GM10248 (cell line): ENCODE results near the gene NR1D2.
A peak's percentile ranks its signal among the peaks of the same experiment; 100 is the strongest.
"Not testable (repeated sequence)": the region's sequence is repeated elsewhere in the genome, so short reads cannot be mapped to it uniquely, and the experiment has no call there.

ENCODE experiments used
- CTCF ChIA-PET: fragments of 300-600 bp; sonication (Branson Sonifier 250); formaldehyde crosslinking; extraction: SDS; loops from one replicate; lab custom pipeline; 2021; ENCODE audit warnings: antibody characterized with exemption; lab: Yijun Ruan, JAX
- POLR2A ChIA-PET: fragments of 350-650 bp; sonication (Branson Sonifier 250); formaldehyde crosslinking; extraction: SDS; loops from one replicate; lab custom pipeline; 2020; ENCODE audit warnings: antibody characterized with exemption; lab: Yijun Ruan, JAX
- DNase-seq: peaks from one replicate; pipeline ENCODE4 v3.0.0; 2012; ENCODE audit errors: extremely low spot score
- CTCF ChIP-seq: IDR thresholded peaks from 2 replicates; pipeline ENCODE4 v1.5.1; 2012; ENCODE audit warnings: mild to moderate bottlenecking, low read depth; ENCODE audit errors: extremely low read depth, missing control alignments, control extremely low read depth

Gene NR1D2

DNA sequence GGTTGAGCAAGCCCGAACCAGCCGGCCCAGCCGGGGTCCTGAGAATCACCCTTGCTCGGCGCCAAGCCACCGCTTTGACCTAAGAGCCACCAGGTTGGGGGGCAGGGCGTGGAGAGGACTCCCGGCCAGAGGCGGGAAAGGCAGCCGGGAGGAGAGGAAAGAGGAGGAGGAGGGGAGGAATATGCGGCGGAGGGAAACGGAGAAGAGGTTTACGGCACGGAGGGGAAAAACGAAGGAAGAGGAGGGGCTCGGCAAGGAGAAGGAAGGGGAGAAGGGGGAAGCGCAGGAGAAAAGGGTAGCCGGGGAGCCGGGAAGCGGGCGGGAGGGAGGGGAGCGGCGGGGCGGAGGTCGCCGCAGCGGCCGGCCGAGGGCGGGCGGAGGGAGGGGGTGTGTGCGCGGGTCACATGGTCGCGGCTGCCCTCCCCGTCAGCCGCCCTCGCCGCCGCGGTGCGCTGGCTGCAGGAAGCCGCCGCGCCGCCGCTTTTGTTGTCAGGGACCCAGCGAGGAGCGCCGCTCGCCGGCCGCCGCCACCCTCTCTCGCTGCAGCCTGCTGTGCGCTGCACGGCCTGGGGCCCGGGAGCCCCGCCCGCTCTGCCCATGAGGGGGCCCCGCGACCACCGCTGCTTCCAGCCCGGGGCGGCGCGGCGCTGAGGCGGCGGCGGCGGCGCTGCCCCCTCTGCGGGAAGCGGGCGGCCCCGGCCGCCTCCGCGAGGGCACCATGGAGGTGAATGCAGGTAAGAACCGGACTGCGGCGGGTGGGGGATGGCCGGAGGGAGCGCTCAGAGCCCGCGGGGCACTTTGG lies at the start of gene NR1D2:
Gene NR1D2 (plus strand): TSS at position 426 of the 802 bp plus-strand sequence. CDS start 293 bp downstream, at position 719.
- DNase-seq: peak; percentile 90
- ChIA-PET CTCF (no interaction called here), POLR2A (interaction anchor here (1.6 kb wide), 1 partner anchor 28 kb away, joined by 6 read pairs; the partner anchor contains the start of genes NKIRAS1 and RPL15)
- TF ChIP-seq CTCF: peak; percentile 37

DNA sequence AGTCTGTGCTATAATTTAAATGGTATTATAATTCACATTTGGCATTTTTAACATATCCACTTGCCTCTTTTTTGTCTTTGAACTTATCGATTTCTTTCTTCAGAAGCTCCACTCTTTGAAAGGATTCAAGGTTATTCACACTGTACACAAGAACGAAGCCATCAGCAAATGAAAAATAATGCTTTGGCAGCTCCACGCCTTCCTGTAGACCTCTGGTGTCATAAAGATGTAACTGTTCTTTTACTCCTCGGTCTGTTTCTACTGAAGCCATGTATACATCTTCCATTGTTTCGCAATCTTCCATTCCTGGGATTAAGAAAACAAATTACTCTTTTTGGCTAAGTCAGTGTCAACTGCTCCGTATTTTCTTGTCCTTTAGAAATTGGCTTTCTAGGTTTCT lies 44.3 kb upstream of the NR1D2 start:
- ChIA-PET POLR2A (no interaction called here), CTCF (interaction anchor here (1.1 to 5.3 kb wide), 2 partner anchors 9 to 12 kb away, joined by 3 to 31 read pairs; no protein-coding TSS in a partner anchor)
- TF ChIP-seq CTCF: no peak
- no peak for DNase-seq

GRCh38 chr3:23904545-23904944 lies 40.5 kb upstream of the NR1D2 start:
- ChIA-PET POLR2A (no interaction called here), CTCF (no interaction called here)
- TF ChIP-seq CTCF: no peak
- no peak for DNase-seq

DNA sequence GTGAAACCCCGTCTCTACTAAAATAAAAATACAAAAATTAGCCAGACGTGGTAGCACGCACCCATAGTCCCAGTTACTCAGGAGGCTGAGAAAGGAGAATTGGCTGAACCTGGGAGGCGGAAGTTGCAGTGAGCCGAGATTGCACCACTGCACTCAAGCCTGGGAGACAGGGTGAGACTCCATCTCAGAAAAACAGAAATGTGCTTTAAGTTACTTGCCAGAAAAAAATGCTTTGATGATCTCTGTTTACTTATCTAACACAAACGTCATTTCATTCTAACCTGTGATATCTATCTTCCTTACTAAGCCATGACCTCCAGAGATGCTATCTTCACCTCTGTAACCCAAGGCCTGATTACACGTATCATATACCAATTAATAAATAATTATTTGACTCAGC lies 35.7 kb upstream of the NR1D2 start:
- CTCF ChIA-PET: no interaction called here
- no peak for DNase-seq
- TF ChIP-seq CTCF: no peak
- POLR2A ChIA-PET: no interaction called here

GRCh38 chr3:23911397-23911796 lies 33.7 kb upstream of the NR1D2 start:
- ChIA-PET POLR2A (no interaction called here), CTCF (interaction anchor here (2.5 kb wide), 1 partner anchor 23 kb away, joined by 9 read pairs; no protein-coding TSS in a partner anchor)
- no peak for DNase-seq
- no peak for TF ChIP-seq CTCF

- CTCF ChIA-PET: interaction anchor here (2.5 kb wide), 1 partner anchor 24 kb away, joined by 9 read pairs; no protein-coding TSS in a partner anchor
- POLR2A ChIA-PET, DNase-seq: not testable (repeated sequence)
Observed at GRCh38 chr3:23912335-23912734, 32.8 kb upstream of the NR1D2 start.

- no peak for DNase-seq
- ChIA-PET POLR2A (no interaction called here), CTCF (interaction anchor here (0.9 to 1.5 kb wide), 3 partner anchors 51 to 67 kb away, joined by 3 read pairs; no protein-coding TSS in a partner anchor)
- TF ChIP-seq CTCF: no peak
Observed at GRCh38 chr3:23913182-23913581, 31.9 kb upstream of the NR1D2 start.
